ENCODE measurements around the gene CEBPZOS.
"Not testable (repeated sequence)": the region's sequence is repeated elsewhere in the genome, so short reads cannot be mapped to it uniquely, and the experiment has no call there.

Gene CEBPZOS

GRCh38 chr2:37191253-37191652 lies 5.0 kb upstream of the CEBPZOS start:
- no peak for DNase-seq (ENCODE audit: low read depth)

- no peak for DNase-seq (ENCODE audit: low read depth)
These were observed 4.5 kb upstream of the CEBPZOS start for GRCh38 chr2:37191747-37192146.

- DNase-seq (ENCODE audit: low read depth): no peak
These were observed 3.7 kb upstream of the CEBPZOS start for GRCh38 chr2:37192551-37192950.

- not testable (repeated sequence) for DNase-seq (ENCODE audit: low read depth)
These were observed 405 bp upstream of the CEBPZOS start for GRCh38 chr2:37195862-37196319.

GRCh38 chr2:37198681-37199065 lies 2.4 kb downstream of the CEBPZOS start:
- DNase-seq (ENCODE audit: low read depth): no peak

GRCh38 chr2:37201208-37201607 lies 4.9 kb downstream of the CEBPZOS start:
- DNase-seq (ENCODE audit: low read depth): no peak

GRCh38 chr2:37201766-37202165 lies 5.5 kb downstream of the CEBPZOS start:
- no peak for DNase-seq (ENCODE audit: low read depth)

GRCh38 chr2:37203708-37204107 lies 7.4 kb downstream of the CEBPZOS start:
- no peak for DNase-seq (ENCODE audit: low read depth)

- not testable (repeated sequence) for DNase-seq (ENCODE audit: low read depth)
These were observed 8.9 kb downstream of the CEBPZOS start for GRCh38 chr2:37205071-37205661.

- DNase-seq (ENCODE audit: low read depth): no peak
These were observed 9.5 kb downstream of the CEBPZOS start for GRCh38 chr2:37205689-37206341.

- DNase-seq (ENCODE audit: low read depth): not testable (repeated sequence)
These were observed 10.5 kb downstream of the CEBPZOS start for GRCh38 chr2:37206760-37207159.

- DNase-seq (ENCODE audit: low read depth): no peak
These were observed 14.9 kb downstream of the CEBPZOS start for GRCh38 chr2:37211212-37211611.

GRCh38 chr2:37211939-37212338 lies 15.6 kb downstream of the CEBPZOS start:
- DNase-seq (ENCODE audit: low read depth): no peak

- DNase-seq (ENCODE audit: low read depth): no peak
These were observed 19.0 kb downstream of the CEBPZOS start for GRCh38 chr2:37215250-37215649.

GRCh38 chr2:37219046-37219445 lies 22.8 kb downstream of the CEBPZOS start:
- no peak for DNase-seq (ENCODE audit: low read depth)

GRCh38 chr2:37223131-37223530 lies 26.8 kb downstream of the CEBPZOS start:
- DNase-seq (ENCODE audit: low read depth): no peak

- no peak for DNase-seq (ENCODE audit: low read depth)
These were observed 27.8 kb downstream of the CEBPZOS start for GRCh38 chr2:37224063-37224462.

GRCh38 chr2:37225129-37225528 lies 28.8 kb downstream of the CEBPZOS start:
- not testable (repeated sequence) for DNase-seq (ENCODE audit: low read depth)

- no peak for DNase-seq (ENCODE audit: low read depth)
These were observed 30.6 kb downstream of the CEBPZOS start for GRCh38 chr2:37226863-37227262.

GRCh38 chr2:37228788-37229187 lies 32.5 kb downstream of the CEBPZOS start:
- no peak for DNase-seq (ENCODE audit: low read depth)

GRCh38 chr2:37230581-37230980 lies 34.3 kb downstream of the CEBPZOS start:
- DNase-seq (ENCODE audit: low read depth): no peak

GRCh38 chr2:37231241-37232130 lies 35.2 kb downstream of the CEBPZOS start, which contains the start of the genes CEBPZ and NDUFAF7:
CEBPZ (minus strand) TSS chr2:37231596; CDS start chr2:37231567, 29 bp downstream.
NDUFAF7 (plus strand) TSS chr2:37231658; CDS start chr2:37231706, 48 bp downstream.
- DNase-seq (ENCODE audit: low read depth): peak; percentile 83
